Esophagus muscularis mucosa (tissue), 4 donors: ENCODE measurements around the gene PPP4R2.

ENCODE experiments used
- EP300 ChIP-seq: sonication (generic); formaldehyde crosslinking; IDR thresholded peaks from one replicate; pipeline ENCODE4 v1.6.1; 2017; ENCODE audit warnings: antibody characterized with exemption
- POLR2A ChIP-seq: fragments of 450-650 bp; IDR thresholded peaks from one replicate; pipeline ENCODE4 v1.6.1; 2017; ENCODE audit warnings: antibody characterized with exemption, moderate library complexity, mild to moderate bottlenecking, low read depth
- TF ChIP-seq, protein P1 (sequence below), 3 experiments: fragments of 200-600 bp in 2 of 3; fragments of 450-650 bp in 1 of 3; sonication (generic) in 2 of 3; IDR thresholded peaks; one replicate each; pipeline ENCODE4 v1.5.1; 2017 to 2019; ENCODE audit warnings: antibody characterized with exemption in 3 of 3, mild to moderate bottlenecking in 2 of 3, moderate library complexity in 1 of 3

DNA sequence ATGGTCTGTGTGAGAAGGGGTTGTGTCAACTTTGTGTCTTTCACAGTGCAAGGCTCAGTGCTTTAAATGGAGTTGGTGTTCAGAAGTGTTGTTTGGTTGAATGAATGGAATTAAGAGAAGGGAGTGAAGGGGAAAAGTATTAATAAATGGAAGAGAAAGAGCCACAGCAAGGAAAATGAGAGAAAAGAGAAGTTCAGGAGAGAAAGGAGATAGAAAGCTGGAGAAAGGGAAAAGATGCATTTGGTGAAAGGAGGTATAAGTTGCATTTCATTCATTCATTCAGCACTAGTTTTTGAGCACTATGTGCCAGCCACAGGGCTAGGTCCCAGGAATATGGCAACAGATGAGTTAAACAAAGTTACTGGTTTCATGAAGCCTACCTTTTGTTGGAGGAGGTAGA, 34.3 kb upstream of the PPP4R2 start:
- TF ChIP-seq, protein P1, sequence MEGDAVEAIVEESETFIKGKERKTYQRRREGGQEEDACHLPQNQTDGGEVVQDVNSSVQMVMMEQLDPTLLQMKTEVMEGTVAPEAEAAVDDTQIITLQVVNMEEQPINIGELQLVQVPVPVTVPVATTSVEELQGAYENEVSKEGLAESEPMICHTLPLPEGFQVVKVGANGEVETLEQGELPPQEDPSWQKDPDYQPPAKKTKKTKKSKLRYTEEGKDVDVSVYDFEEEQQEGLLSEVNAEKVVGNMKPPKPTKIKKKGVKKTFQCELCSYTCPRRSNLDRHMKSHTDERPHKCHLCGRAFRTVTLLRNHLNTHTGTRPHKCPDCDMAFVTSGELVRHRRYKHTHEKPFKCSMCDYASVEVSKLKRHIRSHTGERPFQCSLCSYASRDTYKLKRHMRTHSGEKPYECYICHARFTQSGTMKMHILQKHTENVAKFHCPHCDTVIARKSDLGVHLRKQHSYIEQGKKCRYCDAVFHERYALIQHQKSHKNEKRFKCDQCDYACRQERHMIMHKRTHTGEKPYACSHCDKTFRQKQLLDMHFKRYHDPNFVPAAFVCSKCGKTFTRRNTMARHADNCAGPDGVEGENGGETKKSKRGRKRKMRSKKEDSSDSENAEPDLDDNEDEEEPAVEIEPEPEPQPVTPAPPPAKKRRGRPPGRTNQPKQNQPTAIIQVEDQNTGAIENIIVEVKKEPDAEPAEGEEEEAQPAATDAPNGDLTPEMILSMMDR (IDR thresholded peaks at IDR 0.05) = no peak
- TF ChIP-seq EP300 (no peak), POLR2A (no peak)
